Loucy (cell line): Measurements from ENCODE around the gene PRSS36.
"Not testable (repeated sequence)": the region's sequence is repeated elsewhere in the genome, so short reads cannot be mapped to it uniquely, and the experiment has no call there.

Experiments
- H2AFZ ChIP-seq: fragments of 200-600 bp; sonication (generic); 2 replicates; pipeline ENCODE4 v1.6.0; 2016; ENCODE audit warnings: antibody characterized with exemption, mild to moderate bottlenecking, low read length, moderate library complexity
- H3F3A ChIP-seq: fragments of 200-600 bp; 2 replicates; pipeline ENCODE4 v1.6.0; 2016; ENCODE audit warnings: antibody characterized with exemption, low read depth, mild to moderate bottlenecking
- H3K27me3 ChIP-seq: fragments of 200-600 bp; sonication (generic); 2 replicates; pipeline ENCODE4 v1.6.1; 2014; ENCODE audit warnings: low read length, mild to moderate bottlenecking; ENCODE audit not compliant: insufficient read depth, poor library complexity, severe bottlenecking
- H3K36me3 ChIP-seq: fragments of 200-600 bp; sonication (generic); 2 replicates; pipeline ENCODE4 v1.6.1; 2016; ENCODE audit warnings: low read length; ENCODE audit not compliant: insufficient read depth
- H3K4me1 ChIP-seq: fragments of 200-600 bp; sonication (generic); 2 replicates; pipeline ENCODE4 v1.5.1; 2014; ENCODE audit warnings: low read length, mild to moderate bottlenecking; ENCODE audit not compliant: insufficient read depth, poor library complexity, severe bottlenecking
- H3K4me2 ChIP-seq: fragments of 200-600 bp; sonication (generic); 2 replicates; pipeline ENCODE4 v1.6.0; 2014; ENCODE audit warnings: antibody characterized with exemption, low read length, low read depth, mild to moderate bottlenecking; ENCODE audit not compliant: poor library complexity, severe bottlenecking
- H3K4me3 ChIP-seq: fragments of 200-600 bp; sonication (generic); 2 replicates; pipeline ENCODE4 v1.5.1; 2014; ENCODE audit warnings: low read length, mild to moderate bottlenecking, mixed read lengths; ENCODE audit not compliant: poor library complexity, severe bottlenecking
- H3K79me2 ChIP-seq: fragments of 200-600 bp; sonication (generic); 2 replicates; pipeline ENCODE4 v1.6.1; 2014; ENCODE audit warnings: low read length; ENCODE audit not compliant: insufficient read depth
- H3K9ac ChIP-seq: fragments of 200-600 bp; sonication (generic); 2 replicates; pipeline ENCODE4 v1.6.0; 2014; ENCODE audit warnings: mild to moderate bottlenecking, low read depth, low read length, moderate library complexity; ENCODE audit not compliant: poor library complexity, severe bottlenecking
- H3K9me2 ChIP-seq: fragments of 200-600 bp; sonication (generic); replicated peaks from 2 replicates; pipeline ENCODE4 v1.6.1; 2016; ENCODE audit warnings: low read depth, low read length, mixed read lengths
- H3K9me3 ChIP-seq: fragments of 200-600 bp; sonication (generic); 2 replicates; pipeline ENCODE4 v1.6.1; 2014; ENCODE audit warnings: mild to moderate bottlenecking, antibody characterized with exemption, low read length, low read depth; ENCODE audit not compliant: insufficient read depth
- H4K20me1 ChIP-seq: fragments of 200-600 bp; sonication (generic); 2 replicates; pipeline ENCODE4 v1.6.0; 2014; ENCODE audit warnings: antibody characterized with exemption, low read length, mild to moderate bottlenecking; ENCODE audit not compliant: insufficient read depth, poor library complexity, severe bottlenecking
- EZH2phosphoT487 ChIP-seq: fragments of 200-600 bp; IDR thresholded peaks from 2 replicates; pipeline ENCODE4 v1.6.1; 2018; ENCODE audit warnings: antibody characterized with exemption, mild to moderate bottlenecking, moderate library complexity, borderline replicate concordance
- TF ChIP-seq, protein P1 (sequence below): fragments of 200-600 bp; sonication (generic); conservative IDR thresholded peaks from 2 replicates; pipeline ENCODE4 v1.5.1; 2014; ENCODE audit warnings: mild to moderate bottlenecking, antibody characterized with exemption, low read length

PRSS36 gene

DNA sequence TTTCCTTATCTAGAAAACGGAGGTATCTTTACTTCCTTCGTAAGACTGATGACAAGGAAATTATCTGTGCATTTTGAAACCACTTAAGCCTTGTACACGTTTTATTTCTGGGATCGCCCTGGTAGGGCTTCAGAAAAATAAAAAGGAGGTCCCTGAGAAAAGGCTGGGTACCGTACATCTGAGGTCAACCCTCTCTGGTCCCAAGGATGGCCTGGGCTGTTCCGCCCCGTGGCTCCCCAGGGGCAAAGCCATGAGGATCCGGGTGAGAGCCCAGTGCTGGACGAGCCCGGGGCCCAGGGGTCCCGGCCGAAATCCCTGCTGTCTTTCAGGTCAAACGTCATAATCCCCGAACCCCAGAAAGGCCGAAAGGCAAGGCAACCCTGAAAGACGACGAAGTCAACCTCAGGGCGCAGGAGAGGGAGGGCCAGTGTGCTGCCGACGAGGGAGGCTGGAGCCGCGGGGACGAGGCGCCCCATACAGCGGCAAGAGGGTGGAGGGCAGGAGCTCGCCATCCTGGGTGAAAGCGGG, 29.4 kb upstream of the PRSS36 start:
- H3K4me1 ChIP-seq = peaks cover 35% of the 10 kb centered on the region
- no peaks in the 10 kb centered on the region; the same call in 1 of the 2 replicates for H3F3A ChIP-seq
- H2AFZ ChIP-seq = peak overlapping the region; percentile 86
- peaks cover 47% of the 10 kb centered on the region for H4K20me1 ChIP-seq
- H3K27me3 ChIP-seq = peaks cover 14% of the 10 kb centered on the region
- peaks cover 56% of the 10 kb centered on the region for H3K79me2 ChIP-seq
- peak overlapping the region; percentile 75 for H3K4me2 ChIP-seq
- H3K36me3 ChIP-seq = peaks cover 30% of the 10 kb centered on the region
- peak overlapping the region; percentile 98 for H3K9ac ChIP-seq
- H3K9me3 ChIP-seq = no peaks in the 10 kb centered on the region
- H3K4me3 ChIP-seq = peak overlapping the region; percentile 98
- TF ChIP-seq EZH2phosphoT487 = no peak
- TF ChIP-seq, protein P1, sequence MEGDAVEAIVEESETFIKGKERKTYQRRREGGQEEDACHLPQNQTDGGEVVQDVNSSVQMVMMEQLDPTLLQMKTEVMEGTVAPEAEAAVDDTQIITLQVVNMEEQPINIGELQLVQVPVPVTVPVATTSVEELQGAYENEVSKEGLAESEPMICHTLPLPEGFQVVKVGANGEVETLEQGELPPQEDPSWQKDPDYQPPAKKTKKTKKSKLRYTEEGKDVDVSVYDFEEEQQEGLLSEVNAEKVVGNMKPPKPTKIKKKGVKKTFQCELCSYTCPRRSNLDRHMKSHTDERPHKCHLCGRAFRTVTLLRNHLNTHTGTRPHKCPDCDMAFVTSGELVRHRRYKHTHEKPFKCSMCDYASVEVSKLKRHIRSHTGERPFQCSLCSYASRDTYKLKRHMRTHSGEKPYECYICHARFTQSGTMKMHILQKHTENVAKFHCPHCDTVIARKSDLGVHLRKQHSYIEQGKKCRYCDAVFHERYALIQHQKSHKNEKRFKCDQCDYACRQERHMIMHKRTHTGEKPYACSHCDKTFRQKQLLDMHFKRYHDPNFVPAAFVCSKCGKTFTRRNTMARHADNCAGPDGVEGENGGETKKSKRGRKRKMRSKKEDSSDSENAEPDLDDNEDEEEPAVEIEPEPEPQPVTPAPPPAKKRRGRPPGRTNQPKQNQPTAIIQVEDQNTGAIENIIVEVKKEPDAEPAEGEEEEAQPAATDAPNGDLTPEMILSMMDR = no peak
- no peaks in the 10 kb centered on the region for H3K9me2 ChIP-seq

DNA sequence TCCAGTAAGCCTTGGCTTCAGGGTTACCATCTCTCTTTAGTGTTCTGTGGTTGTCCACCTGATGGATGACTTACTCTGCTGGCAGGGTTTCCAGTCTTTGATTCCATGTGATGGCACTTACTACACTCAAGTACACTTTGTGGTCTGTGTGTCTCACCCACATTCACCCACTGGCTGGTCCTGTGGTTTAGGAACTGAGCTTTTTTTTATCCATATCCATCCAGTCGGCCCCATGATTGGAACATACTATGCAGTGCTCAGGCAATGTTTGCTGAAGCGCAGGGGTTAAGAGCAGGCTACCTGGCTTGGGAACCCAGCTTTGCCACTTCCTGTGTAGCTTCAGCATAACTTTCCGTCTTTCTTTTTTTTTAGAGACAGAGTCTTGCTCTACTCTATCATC, 27.3 kb upstream of the PRSS36 start:
- peak overlapping the region; percentile 72 for H3K4me2 ChIP-seq
- H3K4me1 ChIP-seq = peaks cover 21% of the 10 kb centered on the region
- peaks cover 9% of the 10 kb centered on the region for H3K36me3 ChIP-seq
- peak overlapping the region; percentile 49 for H3K4me3 ChIP-seq
- no peaks in the 10 kb centered on the region for H3K9me2 ChIP-seq
- peaks cover 25% of the 10 kb centered on the region for H4K20me1 ChIP-seq
- peak overlapping the region; percentile 71 for H2AFZ ChIP-seq
- H3K9me3 ChIP-seq = no peaks in the 10 kb centered on the region
- peak overlapping the region; percentile 27 for H3K9ac ChIP-seq
- no peaks in the 10 kb centered on the region; the same call in 1 of the 2 replicates for H3F3A ChIP-seq
- TF ChIP-seq, protein P1 = no peak
- TF ChIP-seq EZH2phosphoT487 = no peak
- H3K27me3 ChIP-seq = peaks cover 14% of the 10 kb centered on the region
- H3K79me2 ChIP-seq = peaks cover 35% of the 10 kb centered on the region

DNA sequence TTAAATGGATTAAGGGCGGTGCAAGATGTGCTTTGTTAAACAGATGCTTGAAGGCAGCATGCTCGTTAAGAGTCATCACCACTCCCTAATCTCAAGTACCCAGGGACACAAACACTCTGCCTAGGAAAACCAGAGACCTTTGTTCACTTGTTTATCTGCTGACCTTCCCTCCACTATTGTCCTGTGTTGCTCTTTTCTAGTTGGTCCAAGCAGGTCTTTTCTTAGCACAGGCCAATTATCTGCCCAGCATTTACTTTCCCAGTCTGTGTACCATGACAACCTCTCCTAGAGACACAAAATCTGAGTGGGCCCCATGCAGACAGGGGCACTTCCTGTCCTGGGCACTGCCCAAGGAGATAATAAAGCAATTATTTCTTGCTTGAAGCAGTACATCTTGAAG, 20.2 kb upstream of the PRSS36 start:
- H3K9ac ChIP-seq, H3K9me3 ChIP-seq, H3K79me2 ChIP-seq, H3K4me3 ChIP-seq, H3K27me3 ChIP-seq, H3F3A ChIP-seq, H3K9me2 ChIP-seq, H3K4me1 ChIP-seq, H4K20me1 ChIP-seq, H3K4me2 ChIP-seq, H3K36me3 ChIP-seq: not testable (repeated sequence)
- 0 out of 2 replicates have a peak overlapping the region, but pooled peaks have one; percentile 49 for H2AFZ ChIP-seq

DNA sequence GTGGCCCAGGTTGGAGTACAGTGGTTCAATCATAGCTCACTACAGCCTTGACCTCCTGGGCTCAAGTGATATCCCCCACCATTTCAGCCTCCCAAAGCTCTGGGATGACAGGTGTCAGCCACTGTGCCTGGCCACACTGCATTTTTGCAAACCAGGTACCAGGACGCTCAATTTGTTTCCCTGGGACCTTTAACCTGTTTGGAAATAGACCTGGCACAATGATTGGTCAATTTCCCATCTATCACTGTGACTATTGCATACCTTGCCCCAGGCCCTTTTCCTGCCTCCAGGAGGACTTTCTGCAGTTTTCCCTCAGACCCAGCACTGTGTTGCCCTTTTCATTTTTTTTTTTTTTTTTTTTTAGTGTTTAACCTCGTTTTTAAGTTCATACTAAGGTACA, 19.0 kb upstream of the PRSS36 start:
- no peaks in the 10 kb centered on the region for H3K27me3 ChIP-seq
- H2AFZ ChIP-seq = no peak overlapping the region
- TF ChIP-seq, protein P1 = no peak
- no peak for TF ChIP-seq EZH2phosphoT487
- no peak overlapping the region for H3K4me2 ChIP-seq
- H3K79me2 ChIP-seq = no peaks in the 10 kb centered on the region
- no peak overlapping the region for H3K9ac ChIP-seq
- no peaks in the 10 kb centered on the region for H3F3A ChIP-seq
- no peaks in the 10 kb centered on the region for H4K20me1 ChIP-seq
- H3K9me2 ChIP-seq = no peaks in the 10 kb centered on the region
- no peak overlapping the region for H3K4me3 ChIP-seq
- H3K9me3 ChIP-seq = no peaks in the 10 kb centered on the region
- H3K4me1 ChIP-seq = peaks cover 3% of the 10 kb centered on the region
- no peaks in the 10 kb centered on the region for H3K36me3 ChIP-seq
